HepG2 (cell line): ENCODE results near the gene RBFOX1.

Experiments
- DNMT3B ChIP-seq: conservative IDR thresholded peaks from 2 replicates; pipeline ENCODE4 v1.6.1; 2016; ENCODE audit warnings: missing biosample characterization, control low read depth
- ERF ChIP-seq: IDR thresholded peaks from 2 replicates; pipeline ENCODE4 v1.6.1; 2018; ENCODE audit warnings: missing biosample characterization, missing genetic modification reagents
- HES4 ChIP-seq: sonication (generic); formaldehyde crosslinking; IDR thresholded peaks from 2 replicates; pipeline ENCODE4 v1.9.0; 2021; ENCODE audit warnings: mild to moderate bottlenecking, missing genetic modification reagents, borderline replicate concordance
- JARID2 ChIP-seq: sonication (generic); formaldehyde crosslinking; IDR thresholded peaks from 2 replicates; pipeline ENCODE4 v1.8.1; 2023; ENCODE audit warnings: missing genetic modification reagents, inconsistent platforms; ENCODE audit not compliant: insufficient replicate concordance
- NR1H2 ChIP-seq: sonication (generic); formaldehyde crosslinking; IDR thresholded peaks from 2 replicates; pipeline ENCODE4 v1.8.1; 2022; ENCODE audit warnings: low read depth, missing genetic modification reagents, borderline replicate concordance
- PAX8 ChIP-seq: sonication (generic); formaldehyde crosslinking; IDR thresholded peaks from 2 replicates; pipeline ENCODE4 v1.8.0; 2022; ENCODE audit warnings: mild to moderate bottlenecking, missing genetic modification reagents, borderline replicate concordance
- PREB ChIP-seq: sonication (generic); formaldehyde crosslinking; IDR thresholded peaks from 2 replicates; pipeline ENCODE4 v1.4.0; 2020; ENCODE audit warnings: missing genetic modification reagents
- ZKSCAN5 ChIP-seq: sonication (generic); formaldehyde crosslinking; IDR thresholded peaks from 2 replicates; pipeline ENCODE4 v1.5.1; 2020; ENCODE audit warnings: mild to moderate bottlenecking, missing genetic modification reagents
- ZNF691 ChIP-seq: sonication (generic); formaldehyde crosslinking; IDR thresholded peaks from 2 replicates; pipeline ENCODE4 v1.4.0; 2020; ENCODE audit warnings: missing genetic modification reagents, low read depth, mild to moderate bottlenecking, borderline replicate concordance
- TF ChIP-seq, protein P1 (sequence below): sonication (generic); formaldehyde crosslinking; IDR thresholded peaks from 2 replicates; pipeline ENCODE4 v1.5.0; 2020; ENCODE audit warnings: mild to moderate bottlenecking, missing genetic modification reagents, moderate library complexity
- TF ChIP-seq, protein P2 (sequence below): sonication (generic); formaldehyde crosslinking; IDR thresholded peaks from 2 replicates; pipeline ENCODE4 v1.8.1; 2023; ENCODE audit warnings: missing genetic modification reagents, inconsistent platforms, borderline replicate concordance
- TF ChIP-seq, protein P3 (sequence below): sonication (generic); formaldehyde crosslinking; IDR thresholded peaks from 2 replicates; pipeline ENCODE4 v1.4.0; 2020; ENCODE audit warnings: missing genetic modification reagents

DNA sequence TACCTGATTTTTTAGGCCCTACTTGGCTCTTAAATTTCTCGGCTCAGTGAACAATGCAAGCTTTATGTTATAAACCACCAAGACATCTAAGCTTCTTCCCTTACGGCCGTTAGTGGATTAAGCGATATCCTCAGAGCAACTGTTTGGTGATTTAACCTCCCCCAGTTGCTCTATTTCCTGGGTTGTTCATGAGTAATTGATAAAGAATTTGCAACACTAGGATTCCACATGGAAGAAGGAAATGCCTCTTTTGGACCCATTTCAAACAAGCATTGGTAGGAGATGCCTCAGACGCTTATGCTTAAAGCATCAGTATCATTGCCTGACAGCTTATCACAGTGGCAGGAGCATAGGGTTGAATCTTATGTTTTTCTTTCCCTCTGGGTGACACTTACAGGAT is 65.3 kb downstream of the RBFOX1 start:
- no peak for TF ChIP-seq NR1H2 (CRISPR knock-in tag)
- TF ChIP-seq, protein P1, sequence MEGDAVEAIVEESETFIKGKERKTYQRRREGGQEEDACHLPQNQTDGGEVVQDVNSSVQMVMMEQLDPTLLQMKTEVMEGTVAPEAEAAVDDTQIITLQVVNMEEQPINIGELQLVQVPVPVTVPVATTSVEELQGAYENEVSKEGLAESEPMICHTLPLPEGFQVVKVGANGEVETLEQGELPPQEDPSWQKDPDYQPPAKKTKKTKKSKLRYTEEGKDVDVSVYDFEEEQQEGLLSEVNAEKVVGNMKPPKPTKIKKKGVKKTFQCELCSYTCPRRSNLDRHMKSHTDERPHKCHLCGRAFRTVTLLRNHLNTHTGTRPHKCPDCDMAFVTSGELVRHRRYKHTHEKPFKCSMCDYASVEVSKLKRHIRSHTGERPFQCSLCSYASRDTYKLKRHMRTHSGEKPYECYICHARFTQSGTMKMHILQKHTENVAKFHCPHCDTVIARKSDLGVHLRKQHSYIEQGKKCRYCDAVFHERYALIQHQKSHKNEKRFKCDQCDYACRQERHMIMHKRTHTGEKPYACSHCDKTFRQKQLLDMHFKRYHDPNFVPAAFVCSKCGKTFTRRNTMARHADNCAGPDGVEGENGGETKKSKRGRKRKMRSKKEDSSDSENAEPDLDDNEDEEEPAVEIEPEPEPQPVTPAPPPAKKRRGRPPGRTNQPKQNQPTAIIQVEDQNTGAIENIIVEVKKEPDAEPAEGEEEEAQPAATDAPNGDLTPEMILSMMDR (CRISPR knock-in tag) = no peak
- no peak for TF ChIP-seq PREB (CRISPR knock-in tag)
- TF ChIP-seq HES4 (CRISPR knock-in tag) = no peak
- TF ChIP-seq, protein P2, sequence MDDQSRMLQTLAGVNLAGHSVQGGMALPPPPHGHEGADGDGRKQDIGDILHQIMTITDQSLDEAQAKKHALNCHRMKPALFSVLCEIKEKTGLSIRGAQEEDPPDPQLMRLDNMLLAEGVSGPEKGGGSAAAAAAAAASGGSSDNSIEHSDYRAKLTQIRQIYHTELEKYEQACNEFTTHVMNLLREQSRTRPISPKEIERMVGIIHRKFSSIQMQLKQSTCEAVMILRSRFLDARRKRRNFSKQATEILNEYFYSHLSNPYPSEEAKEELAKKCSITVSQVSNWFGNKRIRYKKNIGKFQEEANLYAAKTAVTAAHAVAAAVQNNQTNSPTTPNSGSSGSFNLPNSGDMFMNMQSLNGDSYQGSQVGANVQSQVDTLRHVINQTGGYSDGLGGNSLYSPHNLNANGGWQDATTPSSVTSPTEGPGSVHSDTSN = no peak
- TF ChIP-seq ZNF691 = no peak
- no peak for TF ChIP-seq PAX8
- TF ChIP-seq ZKSCAN5 (CRISPR knock-in tag) = no peak
- no peak for TF ChIP-seq DNMT3B (CRISPR knock-in tag)
- TF ChIP-seq, protein P3, sequence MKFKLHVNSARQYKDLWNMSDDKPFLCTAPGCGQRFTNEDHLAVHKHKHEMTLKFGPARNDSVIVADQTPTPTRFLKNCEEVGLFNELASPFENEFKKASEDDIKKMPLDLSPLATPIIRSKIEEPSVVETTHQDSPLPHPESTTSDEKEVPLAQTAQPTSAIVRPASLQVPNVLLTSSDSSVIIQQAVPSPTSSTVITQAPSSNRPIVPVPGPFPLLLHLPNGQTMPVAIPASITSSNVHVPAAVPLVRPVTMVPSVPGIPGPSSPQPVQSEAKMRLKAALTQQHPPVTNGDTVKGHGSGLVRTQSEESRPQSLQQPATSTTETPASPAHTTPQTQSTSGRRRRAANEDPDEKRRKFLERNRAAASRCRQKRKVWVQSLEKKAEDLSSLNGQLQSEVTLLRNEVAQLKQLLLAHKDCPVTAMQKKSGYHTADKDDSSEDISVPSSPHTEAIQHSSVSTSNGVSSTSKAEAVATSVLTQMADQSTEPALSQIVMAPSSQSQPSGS (CRISPR knock-in tag) = no peak
- no peak for TF ChIP-seq ERF (CRISPR knock-in tag)
- no peak for TF ChIP-seq JARID2 (CRISPR knock-in tag)
